GM23248 (cell line): Measurements from ENCODE around the gene SKAP2.

ENCODE experiments used
- EZH2 ChIP-seq: fragments of 200-600 bp; sonication (generic); IDR thresholded peaks from 2 replicates; pipeline ENCODE4 v1.6.1; 2018; ENCODE audit warnings: antibody characterized with exemption, mild to moderate bottlenecking; ENCODE audit not compliant: insufficient read depth, poor library complexity, severe bottlenecking
- EZH2phosphoT487 ChIP-seq: fragments of 200-600 bp; sonication (generic); IDR thresholded peaks from 2 replicates; pipeline ENCODE4 v1.6.1; 2018; ENCODE audit warnings: antibody characterized with exemption, moderate library complexity, mild to moderate bottlenecking, low read depth; ENCODE audit not compliant: insufficient read depth

- no peak for TF ChIP-seq EZH2phosphoT487
- no peak for TF ChIP-seq EZH2
These were observed 155.0 kb downstream of the SKAP2 start for GRCh38 chr7:26709210-26709990.
